ENCODE results near the gene SLC44A3. TPM values are rescaled to one million over a fixed set of nuclear protein-coding genes. Genes with fewer than 3 reads are reported as not detected.
"Not testable (repeated sequence)": the region's sequence is repeated elsewhere in the genome, so short reads cannot be mapped to it uniquely, and the experiment has no call there.

SLC44A3 gene
- total and polyA plus RNA-seq, 4 donors, result 9.3 to 31.8 (median 11.6) TPM

DNA sequence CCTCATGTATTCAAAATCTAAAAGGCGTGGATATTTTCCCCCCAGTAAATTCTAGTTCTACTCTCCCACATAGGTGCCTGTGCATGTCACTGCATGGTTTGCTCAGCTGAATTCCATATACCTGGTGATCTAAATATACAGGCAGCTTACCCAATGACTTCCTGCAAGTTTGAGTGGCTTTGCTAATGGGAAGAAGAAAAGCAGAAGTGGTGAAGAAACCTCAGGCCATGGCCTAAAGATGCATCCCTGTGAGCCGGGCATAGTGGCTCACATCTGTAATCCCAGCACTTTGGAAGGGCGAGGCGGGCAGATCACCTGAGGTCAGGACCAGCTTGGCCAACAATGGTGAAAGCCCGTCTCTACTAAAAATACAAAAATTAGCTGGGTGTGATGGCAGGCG lies 11.5 kb downstream of the SLC44A3 start:
- no peak for DNase-seq
- H3K27me3 ChIP-seq (ENCODE audit: control insufficient read depth in 3 of 3, insufficient read depth in 3 of 3, low read length in 2 of 3), result no peaks in the 10 kb centered on the region
- ATAC-seq (ENCODE audit: insufficient read depth, low FRiP score), result peak; percentile 34
- H3K4me1 ChIP-seq (ENCODE audit: control insufficient read depth in 5 of 5, insufficient read depth in 5 of 5, low read length in 5 of 5), result no peaks in the 10 kb centered on the region
- H3K9ac ChIP-seq (ENCODE audit: insufficient read depth in 1 of 2, low read length in 2 of 2), result no peak overlapping the region
- H3K27ac ChIP-seq (ENCODE audit: low read depth in 1 of 2, low read length in 1 of 2), result no peak overlapping the region
- WGBS, 2 donors, result 32 to 57% methylated on average over 6 of the region's 6 CpGs
- TF ChIP-seq, protein P1, sequence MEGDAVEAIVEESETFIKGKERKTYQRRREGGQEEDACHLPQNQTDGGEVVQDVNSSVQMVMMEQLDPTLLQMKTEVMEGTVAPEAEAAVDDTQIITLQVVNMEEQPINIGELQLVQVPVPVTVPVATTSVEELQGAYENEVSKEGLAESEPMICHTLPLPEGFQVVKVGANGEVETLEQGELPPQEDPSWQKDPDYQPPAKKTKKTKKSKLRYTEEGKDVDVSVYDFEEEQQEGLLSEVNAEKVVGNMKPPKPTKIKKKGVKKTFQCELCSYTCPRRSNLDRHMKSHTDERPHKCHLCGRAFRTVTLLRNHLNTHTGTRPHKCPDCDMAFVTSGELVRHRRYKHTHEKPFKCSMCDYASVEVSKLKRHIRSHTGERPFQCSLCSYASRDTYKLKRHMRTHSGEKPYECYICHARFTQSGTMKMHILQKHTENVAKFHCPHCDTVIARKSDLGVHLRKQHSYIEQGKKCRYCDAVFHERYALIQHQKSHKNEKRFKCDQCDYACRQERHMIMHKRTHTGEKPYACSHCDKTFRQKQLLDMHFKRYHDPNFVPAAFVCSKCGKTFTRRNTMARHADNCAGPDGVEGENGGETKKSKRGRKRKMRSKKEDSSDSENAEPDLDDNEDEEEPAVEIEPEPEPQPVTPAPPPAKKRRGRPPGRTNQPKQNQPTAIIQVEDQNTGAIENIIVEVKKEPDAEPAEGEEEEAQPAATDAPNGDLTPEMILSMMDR (IDR thresholded peaks at IDR 0.05; ENCODE audit: control extremely low read depth, extremely low read depth), result no peak
- no peaks in the 10 kb centered on the region for H3K36me3 ChIP-seq (ENCODE audit: control insufficient read depth in 4 of 4, insufficient read depth in 4 of 4, low read length in 4 of 4)
- no peak overlapping the region for H3K4me3 ChIP-seq
- no peaks in the 10 kb centered on the region for H3K9me3 ChIP-seq (ENCODE audit: control insufficient read depth in 4 of 4, insufficient read depth in 3 of 4, low read length in 3 of 4)

DNA sequence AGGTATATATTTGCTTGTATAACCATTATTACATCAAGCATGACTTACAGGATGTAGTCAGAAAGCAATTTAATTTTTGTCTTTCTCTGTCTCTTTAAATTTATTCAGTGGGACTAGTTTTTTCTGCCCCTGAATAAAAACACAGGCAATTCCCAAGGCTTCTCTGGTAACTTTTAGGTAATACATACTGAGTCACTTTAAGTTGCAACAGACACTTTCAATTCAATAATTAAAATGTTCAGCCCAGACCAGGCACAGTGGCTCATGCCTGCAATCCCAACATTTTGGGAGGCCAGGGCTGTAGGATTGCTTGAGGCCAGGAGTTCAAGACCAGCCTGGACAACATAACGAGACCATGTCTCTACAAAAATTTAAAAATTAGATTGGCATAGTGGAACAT lies 12.3 kb downstream of the SLC44A3 start:
- TF ChIP-seq, protein P1 (IDR thresholded peaks at IDR 0.05; ENCODE audit: control extremely low read depth, extremely low read depth), result no peak
- no peak for ATAC-seq (ENCODE audit: insufficient read depth, low FRiP score)
- H3K36me3 ChIP-seq (ENCODE audit: control insufficient read depth in 4 of 4, insufficient read depth in 4 of 4, low read length in 4 of 4), result no peaks in the 10 kb centered on the region
- H3K9ac ChIP-seq (ENCODE audit: insufficient read depth in 1 of 2, low read length in 2 of 2), result no peak overlapping the region
- no peaks in the 10 kb centered on the region for H3K27me3 ChIP-seq (ENCODE audit: control insufficient read depth in 3 of 3, insufficient read depth in 3 of 3, low read length in 2 of 3)
- H3K27ac ChIP-seq (ENCODE audit: low read depth in 1 of 2, low read length in 1 of 2), result no peak overlapping the region
- no peaks in the 10 kb centered on the region for H3K4me1 ChIP-seq (ENCODE audit: control insufficient read depth in 5 of 5, insufficient read depth in 5 of 5, low read length in 5 of 5)
- WGBS, 2 donors, result 86 to 94% methylated on average over 1 of the region's 1 CpG
- no peaks in the 10 kb centered on the region for H3K9me3 ChIP-seq (ENCODE audit: control insufficient read depth in 4 of 4, insufficient read depth in 3 of 4, low read length in 3 of 4)
- no peak overlapping the region for H3K4me3 ChIP-seq
- no peak for DNase-seq

GRCh38 chr1:94832931-94833585 lies 12.9 kb downstream of the SLC44A3 start:
- no peak overlapping the region for H3K9ac ChIP-seq (ENCODE audit: insufficient read depth in 1 of 2, low read length in 2 of 2)
- DNase-seq (no peak), ATAC-seq (ENCODE audit: insufficient read depth, low FRiP score) (no peak)
- no peaks in the 10 kb centered on the region for H3K27me3 ChIP-seq (ENCODE audit: control insufficient read depth in 3 of 3, insufficient read depth in 3 of 3, low read length in 2 of 3)
- H3K4me3 ChIP-seq, result no peak overlapping the region
- peaks cover 0 to 2% (median 0%) of the 10 kb centered on the region in 4 donors for H3K36me3 ChIP-seq (ENCODE audit: control insufficient read depth in 4 of 4, insufficient read depth in 4 of 4, low read length in 4 of 4)
- no peaks in the 10 kb centered on the region for H3K9me3 ChIP-seq (ENCODE audit: control insufficient read depth in 4 of 4, insufficient read depth in 3 of 4, low read length in 3 of 4)
- TF ChIP-seq, protein P1 (IDR thresholded peaks at IDR 0.05; ENCODE audit: control extremely low read depth, extremely low read depth), result no peak
- no peaks in the 10 kb centered on the region for H3K4me1 ChIP-seq (ENCODE audit: control insufficient read depth in 5 of 5, insufficient read depth in 5 of 5, low read length in 5 of 5)
- WGBS, 2 donors, result 87 to 94% methylated on average over 6 of the region's 6 CpGs
- no peak overlapping the region for H3K27ac ChIP-seq (ENCODE audit: low read depth in 1 of 2, low read length in 1 of 2)

GRCh38 chr1:94836891-94837290 lies 16.7 kb downstream of the SLC44A3 start:
- ATAC-seq (ENCODE audit: insufficient read depth, low FRiP score) (no peak), DNase-seq (no peak)
- WGBS, 2 donors, result 82 to 87% methylated on average over 2 of the region's 2 CpGs
- no peak overlapping the region for H3K9ac ChIP-seq (ENCODE audit: insufficient read depth in 1 of 2, low read length in 2 of 2)
- H3K27me3 ChIP-seq (ENCODE audit: control insufficient read depth in 3 of 3, insufficient read depth in 3 of 3, low read length in 2 of 3), result no peaks in the 10 kb centered on the region
- no peaks in the 10 kb centered on the region for H3K4me1 ChIP-seq (ENCODE audit: control insufficient read depth in 5 of 5, insufficient read depth in 5 of 5, low read length in 5 of 5)
- TF ChIP-seq, protein P1 (IDR thresholded peaks at IDR 0.05; ENCODE audit: control extremely low read depth, extremely low read depth), result no peak
- H3K4me3 ChIP-seq, result no peak overlapping the region
- H3K9me3 ChIP-seq (ENCODE audit: control insufficient read depth in 4 of 4, insufficient read depth in 3 of 4, low read length in 3 of 4), result no peaks in the 10 kb centered on the region
- peaks cover 0 to 2% (median 0%) of the 10 kb centered on the region in 4 donors for H3K36me3 ChIP-seq (ENCODE audit: control insufficient read depth in 4 of 4, insufficient read depth in 4 of 4, low read length in 4 of 4)
- no peak overlapping the region for H3K27ac ChIP-seq (ENCODE audit: low read depth in 1 of 2, low read length in 1 of 2)

- WGBS, 2 donors, result 93 to 95% methylated on average over 7 to 9 of the region's 9 CpGs
- not testable (repeated sequence) for H3K4me3 ChIP-seq; H3K36me3 ChIP-seq (ENCODE audit: control insufficient read depth in 4 of 4, insufficient read depth in 4 of 4, low read length in 4 of 4); H3K4me1 ChIP-seq (ENCODE audit: control insufficient read depth in 5 of 5, insufficient read depth in 5 of 5, low read length in 5 of 5); H3K27ac ChIP-seq (ENCODE audit: low read depth in 1 of 2, low read length in 1 of 2); DNase-seq; H3K27me3 ChIP-seq (ENCODE audit: control insufficient read depth in 3 of 3, insufficient read depth in 3 of 3, low read length in 2 of 3); H3K9ac ChIP-seq (ENCODE audit: insufficient read depth in 1 of 2, low read length in 2 of 2); H3K9me3 ChIP-seq (ENCODE audit: control insufficient read depth in 4 of 4, insufficient read depth in 3 of 4, low read length in 3 of 4); ATAC-seq (ENCODE audit: insufficient read depth, low FRiP score)
Measured at GRCh38 chr1:94840381-94840780, 20.2 kb downstream of the SLC44A3 start.
